ENCODE data around the gene TERT. TPM values are rescaled to one million over a fixed set of nuclear protein-coding genes. Genes with fewer than 3 reads are reported as not detected.

TERT gene
- total and polyA plus RNA-seq, 2 of the 8 experiments (the other 6 are each of a cell fraction or from before 2014, with no cell fraction given), result 13.1 to 23.1 TPM

DNA sequence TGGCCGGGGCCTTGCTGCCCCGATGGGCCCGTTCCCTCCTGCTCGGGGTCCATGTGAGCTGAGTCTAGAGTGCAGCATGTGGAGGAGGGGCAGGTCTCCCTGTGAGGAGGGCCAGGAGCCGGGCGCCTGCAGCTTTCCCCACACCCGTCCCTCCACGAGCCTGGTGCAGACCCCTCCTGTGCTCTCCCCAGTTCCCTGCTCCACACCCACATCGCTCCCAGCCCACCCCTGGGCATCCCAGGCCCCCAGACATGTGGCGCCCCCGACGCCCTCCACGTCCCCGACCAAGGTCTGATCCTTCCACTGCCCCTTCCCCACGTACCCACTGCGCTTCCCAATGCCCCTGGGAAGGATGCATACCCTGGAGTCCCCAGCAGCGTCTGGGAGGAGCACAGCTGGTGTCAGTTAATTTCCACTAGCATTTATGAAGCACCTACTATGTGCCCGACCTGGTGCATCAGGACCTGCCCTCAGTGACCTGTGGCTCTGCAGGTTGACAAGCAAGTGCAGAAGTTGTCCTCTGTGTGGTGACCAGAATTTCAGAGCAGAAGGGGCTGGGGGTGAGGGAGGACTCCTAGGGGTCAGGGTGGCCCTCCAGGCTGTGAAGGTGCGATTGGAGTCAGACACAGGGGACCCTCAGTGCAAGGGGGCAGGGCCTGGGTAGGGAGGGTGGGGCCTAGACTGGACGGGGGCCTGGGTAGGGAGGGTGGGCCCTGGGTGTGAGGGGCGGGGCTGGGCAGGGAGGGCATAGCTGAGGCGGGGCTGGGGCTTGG lies 80.5 kb downstream of the TERT start:
- Histone ChIP-seq H3K56ac (replicated peaks; ENCODE audit: insufficient read length, low read depth, low read length) (no peak overlapping the region), H2BK5ac (ENCODE audit: low read depth, low read length) (no peak overlapping the region), H2BK12ac (ENCODE audit: low read depth, low read length) (no peak overlapping the region), H4K5ac (ENCODE audit: insufficient read length, low read depth, low read length) (no peak overlapping the region), H4K20me1 (replicated peaks in 1 of 2; ENCODE audit: control insufficient read depth in 1 of 2, insufficient read depth in 2 of 2, low read length in 2 of 2) (peaks cover 3 to 6% of the 10 kb centered on the region in 2 experiments), H4K91ac (replicated peaks; ENCODE audit: insufficient read length, low read length) (no peak overlapping the region), H3K9ac (replicated peaks in 1 of 4; ENCODE audit: extremely low read depth in 1 of 4, low read depth in 3 of 4, low read length in 3 of 4) (no peak overlapping the region), H2AFZ (ENCODE audit: low read length) (no peak overlapping the region), H3K14ac (ENCODE audit: insufficient read length) (no peak overlapping the region), H2BK20ac (ENCODE audit: low read length) (no peak overlapping the region), H3K23ac (ENCODE audit: insufficient read length) (no peak overlapping the region), H3K4me2 (ENCODE audit: insufficient read depth in 1 of 2, low read depth in 2 of 2, low read length in 2 of 2) (no peak overlapping the region), H3K27ac (ENCODE audit: low read depth, low read length) (no peak overlapping the region), H4K8ac (ENCODE audit: extremely low read depth, insufficient read depth, low read length) (no peak overlapping the region), H2BK15ac (ENCODE audit: low read length) (no peak overlapping the region), H3K36me3 (ENCODE audit: control insufficient read depth in 2 of 4, insufficient read depth in 4 of 4, low read length in 3 of 4) (no peaks in the 10 kb centered on the region), H2BK120ac (replicated peaks; ENCODE audit: low read depth, low read length) (no peak overlapping the region), H3K9me3 (ENCODE audit: insufficient read depth in 2 of 2, low read depth in 1 of 2, low read length in 1 of 2) (peaks cover 0 to 2% of the 10 kb centered on the region in 2 experiments; a peak in 1 of 4 replicates), H3K79me2 (ENCODE audit: control insufficient read depth in 1 of 2, insufficient read depth in 2 of 2, low read length in 2 of 2) (no peaks in the 10 kb centered on the region), H2AK5ac (ENCODE audit: low read depth, low read length) (no peak overlapping the region), H3K4me3 (ENCODE audit: extremely low read depth in 1 of 4, insufficient read depth in 2 of 4, low read depth in 3 of 4, low read length in 4 of 4) (no peak overlapping the region), H3K18ac (ENCODE audit: extremely low read depth, low read length) (no peak overlapping the region), H3K23me2 (ENCODE audit: low read depth, low read length) (no peaks in the 10 kb centered on the region), H3K4ac (replicated peaks; ENCODE audit: insufficient read length, low read depth, low read length) (no peak overlapping the region), H3K27me3 (replicated peaks in 1 of 4; ENCODE audit: control insufficient read depth in 3 of 4, extremely low read depth in 1 of 4, insufficient read depth in 3 of 4, low read length in 3 of 4) (no peaks in the 10 kb centered on the region; a peak in 1 of 7 replicates), H3K79me1 (ENCODE audit: low read depth, low read length) (no peaks in the 10 kb centered on the region), H3K4me1 (replicated peaks in 1 of 4; ENCODE audit: control insufficient read depth in 3 of 4, insufficient read depth in 4 of 4, low read length in 3 of 4) (peaks cover 0 to 2% (median 0%) of the 10 kb centered on the region in 4 experiments; a peak in 2 of 7 replicates)
- FAIRE-seq (no peak), DNase-seq (ENCODE audit: low read depth in 1 of 2, low spot score in 2 of 2) (no peak)
- WGBS, 2 experiments (ENCODE audit: extremely low coverage in 1 of 2, insufficient coverage in 1 of 2, insufficient read length in 1 of 2, insufficient replicate concordance in 2 of 2, low coverage in 1 of 2, low lambda C conversion rate in 2 of 2, missing lambda C conversion rate in 1 of 2), result 75% methylated on average over 16 of the region's 22 CpGs; no CpG with 5 or more reads in 1 of the 2 experiments
- ChIA-PET POLR2A (ENCODE audit: partially characterized antibody) (interaction anchor here (0.9 kb wide), 1 partner anchor 69 kb away, joined by 3 read pairs; no protein-coding TSS in a partner anchor), CTCF (ENCODE audit: partially characterized antibody) (interaction anchor here (0.8 to 2.1 kb wide), 5 partner anchors 8 to 47 kb away, joined by 3 to 7 read pairs (median 5); no protein-coding TSS in a partner anchor)
- TF ChIP-seq SUZ12 (IDR thresholded peaks at IDR 0.05; ENCODE audit: low read length) (no peak), ZNF274 (IDR thresholded peaks at IDR 0.05; ENCODE audit: borderline replicate concordance, extremely low read depth, low read length) (no peak), RBBP5 (IDR thresholded peaks at IDR 0.05; ENCODE audit: borderline replicate concordance, low read depth, low read length) (no peak), SIN3A (conservative IDR thresholded peaks at IDR 0.05 in 1 of 2, IDR thresholded peaks at IDR 0.05 in 1 of 2; ENCODE audit: low read depth in 1 of 2, low read length in 2 of 2) (no peak), SIRT6 (IDR thresholded peaks at IDR 0.05; ENCODE audit: low read length) (no peak), RAD21 (IDR thresholded peaks at IDR 0.05 in 1 of 2, conservative IDR thresholded peaks at IDR 0.05 in 1 of 2; ENCODE audit: low read depth in 2 of 2, low read length in 2 of 2) (no peak), RFX5 (IDR thresholded peaks at IDR 0.05; ENCODE audit: borderline replicate concordance, low read depth, low read length) (no peak), BACH1 (IDR thresholded peaks at IDR 0.05; ENCODE audit: low read length) (no peak), E2F6 (IDR thresholded peaks at IDR 0.05) (no peak), JUN (IDR thresholded peaks at IDR 0.05; ENCODE audit: low read depth, low read length) (no peak), SP2 (IDR thresholded peaks at IDR 0.05; ENCODE audit: low read length) (no peak)
